ENCODE measurements around the gene ARHGEF6.

DNA sequence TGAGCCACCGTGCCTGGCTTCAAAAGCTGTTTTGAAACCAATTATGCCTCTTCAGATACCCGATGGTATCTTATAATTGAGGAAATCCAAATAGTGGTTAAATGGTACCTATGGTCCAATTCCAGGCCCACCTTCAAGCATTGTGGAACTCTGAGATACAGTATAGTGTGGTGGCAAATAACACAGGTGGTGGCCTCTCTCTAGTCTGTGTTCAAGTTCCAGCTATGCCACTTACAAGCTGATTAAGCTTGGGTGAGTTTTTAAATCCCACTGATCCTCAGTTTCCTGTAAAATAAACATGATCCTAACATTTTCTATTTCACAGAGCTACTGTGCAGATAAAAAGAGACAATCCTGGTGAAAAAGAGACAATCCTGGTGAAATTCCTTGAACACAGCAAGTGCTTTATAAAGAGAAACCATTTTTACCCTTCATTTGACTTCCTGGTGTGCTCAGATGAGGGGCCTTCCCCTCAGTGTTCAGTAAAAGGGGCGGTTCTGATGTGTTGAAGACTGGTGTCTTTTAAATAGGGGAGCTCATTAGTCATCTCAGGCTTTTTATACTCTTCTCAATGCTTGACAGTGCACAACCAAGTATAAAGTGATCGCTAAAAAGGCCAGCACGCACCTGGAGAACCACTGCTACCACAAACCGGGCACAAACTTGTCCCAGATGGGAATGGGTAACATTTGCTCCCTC is 163.6 kb downstream of the ARHGEF6 start:
- no peak for TF ChIP-seq TAF1 (conservative IDR thresholded peaks at IDR 0.05)
- TF ChIP-seq CTCF (IDR thresholded peaks at IDR 0.05; ENCODE audit: low read depth, low read length, missing input control), result no peak
- no peak for TF ChIP-seq SP1 (IDR thresholded peaks at IDR 0.05)
- no peak for TF ChIP-seq FOXA1 (IDR thresholded peaks at IDR 0.05)
- no peak for TF ChIP-seq MAX (IDR thresholded peaks at IDR 0.05)
- TF ChIP-seq, protein P1, sequence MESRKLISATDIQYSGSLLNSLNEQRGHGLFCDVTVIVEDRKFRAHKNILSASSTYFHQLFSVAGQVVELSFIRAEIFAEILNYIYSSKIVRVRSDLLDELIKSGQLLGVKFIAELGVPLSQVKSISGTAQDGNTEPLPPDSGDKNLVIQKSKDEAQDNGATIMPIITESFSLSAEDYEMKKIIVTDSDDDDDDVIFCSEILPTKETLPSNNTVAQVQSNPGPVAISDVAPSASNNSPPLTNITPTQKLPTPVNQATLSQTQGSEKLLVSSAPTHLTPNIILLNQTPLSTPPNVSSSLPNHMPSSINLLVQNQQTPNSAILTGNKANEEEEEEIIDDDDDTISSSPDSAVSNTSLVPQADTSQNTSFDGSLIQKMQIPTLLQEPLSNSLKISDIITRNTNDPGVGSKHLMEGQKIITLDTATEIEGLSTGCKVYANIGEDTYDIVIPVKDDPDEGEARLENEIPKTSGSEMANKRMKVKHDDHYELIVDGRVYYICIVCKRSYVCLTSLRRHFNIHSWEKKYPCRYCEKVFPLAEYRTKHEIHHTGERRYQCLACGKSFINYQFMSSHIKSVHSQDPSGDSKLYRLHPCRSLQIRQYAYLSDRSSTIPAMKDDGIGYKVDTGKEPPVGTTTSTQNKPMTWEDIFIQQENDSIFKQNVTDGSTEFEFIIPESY (IDR thresholded peaks at IDR 0.05), result no peak
- TF ChIP-seq, protein P2, sequence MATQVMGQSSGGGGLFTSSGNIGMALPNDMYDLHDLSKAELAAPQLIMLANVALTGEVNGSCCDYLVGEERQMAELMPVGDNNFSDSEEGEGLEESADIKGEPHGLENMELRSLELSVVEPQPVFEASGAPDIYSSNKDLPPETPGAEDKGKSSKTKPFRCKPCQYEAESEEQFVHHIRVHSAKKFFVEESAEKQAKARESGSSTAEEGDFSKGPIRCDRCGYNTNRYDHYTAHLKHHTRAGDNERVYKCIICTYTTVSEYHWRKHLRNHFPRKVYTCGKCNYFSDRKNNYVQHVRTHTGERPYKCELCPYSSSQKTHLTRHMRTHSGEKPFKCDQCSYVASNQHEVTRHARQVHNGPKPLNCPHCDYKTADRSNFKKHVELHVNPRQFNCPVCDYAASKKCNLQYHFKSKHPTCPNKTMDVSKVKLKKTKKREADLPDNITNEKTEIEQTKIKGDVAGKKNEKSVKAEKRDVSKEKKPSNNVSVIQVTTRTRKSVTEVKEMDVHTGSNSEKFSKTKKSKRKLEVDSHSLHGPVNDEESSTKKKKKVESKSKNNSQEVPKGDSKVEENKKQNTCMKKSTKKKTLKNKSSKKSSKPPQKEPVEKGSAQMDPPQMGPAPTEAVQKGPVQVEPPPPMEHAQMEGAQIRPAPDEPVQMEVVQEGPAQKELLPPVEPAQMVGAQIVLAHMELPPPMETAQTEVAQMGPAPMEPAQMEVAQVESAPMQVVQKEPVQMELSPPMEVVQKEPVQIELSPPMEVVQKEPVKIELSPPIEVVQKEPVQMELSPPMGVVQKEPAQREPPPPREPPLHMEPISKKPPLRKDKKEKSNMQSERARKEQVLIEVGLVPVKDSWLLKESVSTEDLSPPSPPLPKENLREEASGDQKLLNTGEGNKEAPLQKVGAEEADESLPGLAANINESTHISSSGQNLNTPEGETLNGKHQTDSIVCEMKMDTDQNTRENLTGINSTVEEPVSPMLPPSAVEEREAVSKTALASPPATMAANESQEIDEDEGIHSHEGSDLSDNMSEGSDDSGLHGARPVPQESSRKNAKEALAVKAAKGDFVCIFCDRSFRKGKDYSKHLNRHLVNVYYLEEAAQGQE (IDR thresholded peaks at IDR 0.05), result no peak
- TF ChIP-seq NR2F2 (IDR thresholded peaks at IDR 0.05), result no peak
- no peak for TF ChIP-seq JUND (IDR thresholded peaks at IDR 0.05)
- TF ChIP-seq HNF4A (conservative IDR thresholded peaks at IDR 0.05), result no peak

Measured in liver (tissue), 3 donors.